IPS-NIHi11 (cell line): ENCODE results near the gene CASQ1.

Source experiments
- DNase-seq: peaks from one replicate; pipeline ENCODE4 v3.0.0; 2012; ENCODE audit warnings: mixed read lengths, low spot score

The CASQ1 gene

GRCh38 chr1:160189649-160190625 is at the start of gene CASQ1:
CASQ1 (plus strand) TSS chr1:160190575; CDS start chr1:160190752, 177 bp downstream.
- no peak for DNase-seq

GRCh38 chr1:160143695-160144094 is 46.7 kb upstream of the CASQ1 start:
- no peak for DNase-seq

- DNase-seq = peak; percentile 35
These were observed 45.5 kb upstream of the CASQ1 start for GRCh38 chr1:160144921-160145320.

GRCh38 chr1:160146107-160146506 is 44.3 kb upstream of the CASQ1 start:
- DNase-seq = no peak

GRCh38 chr1:160148121-160148520 is 42.3 kb upstream of the CASQ1 start:
- DNase-seq = no peak

GRCh38 chr1:160149233-160149632 is 41.1 kb upstream of the CASQ1 start:
- DNase-seq = no peak

- DNase-seq = no peak
These were observed 40.7 kb upstream of the CASQ1 start for GRCh38 chr1:160149716-160150115.

GRCh38 chr1:160151303-160151702 is 39.1 kb upstream of the CASQ1 start, which contains the start of gene ATP1A4:
ATP1A4 (plus strand) TSS chr1:160151603; CDS start chr1:160152041, 438 bp downstream.
- DNase-seq = no peak

GRCh38 chr1:160154790-160155189 is 35.6 kb upstream of the CASQ1 start:
- no peak for DNase-seq

- no peak for DNase-seq
These were observed 34.0 kb upstream of the CASQ1 start for GRCh38 chr1:160156361-160156760.

- no peak for DNase-seq
These were observed 33.2 kb upstream of the CASQ1 start for GRCh38 chr1:160157174-160157573.

- DNase-seq = no peak
These were observed 32.3 kb upstream of the CASQ1 start for GRCh38 chr1:160158031-160158430.

- DNase-seq = no peak
These were observed 31.8 kb upstream of the CASQ1 start for GRCh38 chr1:160158534-160158933.

GRCh38 chr1:160159846-160160245 is 30.5 kb upstream of the CASQ1 start:
- DNase-seq = no peak

GRCh38 chr1:160161965-160162705 is 28.2 kb upstream of the CASQ1 start:
- DNase-seq = peak; percentile 79

- DNase-seq = no peak
These were observed 27.4 kb upstream of the CASQ1 start for GRCh38 chr1:160162931-160163330.

GRCh38 chr1:160163615-160164014 is 26.8 kb upstream of the CASQ1 start:
- DNase-seq = no peak

- no peak for DNase-seq
These were observed 26.3 kb upstream of the CASQ1 start for GRCh38 chr1:160164121-160164520.

- DNase-seq = no peak
These were observed 24.1 kb upstream of the CASQ1 start for GRCh38 chr1:160166166-160166868.

GRCh38 chr1:160167056-160167455 is 23.3 kb upstream of the CASQ1 start:
- no peak for DNase-seq

GRCh38 chr1:160167580-160167979 is 22.8 kb upstream of the CASQ1 start:
- DNase-seq = no peak

GRCh38 chr1:160168016-160168415 is 22.4 kb upstream of the CASQ1 start:
- DNase-seq = no peak
